NB4 (cell line): Measurements from ENCODE around the gene LHX1.

ENCODE experiments used
- DNase-seq: peaks from one replicate; pipeline ENCODE4 v3.0.0; 2010; ENCODE audit warnings: low read depth
- H3K4me3 ChIP-seq: one replicate; pipeline ENCODE4 v1.5.1; 2011; ENCODE audit warnings: mild to moderate bottlenecking, low read depth, low read length, moderate library complexity
- MYC ChIP-seq: IDR thresholded peaks from 2 replicates; pipeline ENCODE4 v1.6.1; 2011; ENCODE audit warnings: low read depth, low read length
- POLR2A ChIP-seq: IDR thresholded peaks from 2 replicates; pipeline ENCODE4 v1.6.1; 2011; ENCODE audit warnings: mild to moderate bottlenecking; ENCODE audit not compliant: insufficient read length; ENCODE audit errors: extremely low read depth
- TF ChIP-seq, protein P1 (sequence below): IDR thresholded peaks from one replicate; pipeline ENCODE4 v1.5.1; 2012; ENCODE audit warnings: low read depth, low read length
- TF ChIP-seq, protein P2 (sequence below): IDR thresholded peaks from 2 replicates; pipeline ENCODE4 v1.6.1; 2011; ENCODE audit warnings: low read depth, low read length

The LHX1 gene

DNA sequence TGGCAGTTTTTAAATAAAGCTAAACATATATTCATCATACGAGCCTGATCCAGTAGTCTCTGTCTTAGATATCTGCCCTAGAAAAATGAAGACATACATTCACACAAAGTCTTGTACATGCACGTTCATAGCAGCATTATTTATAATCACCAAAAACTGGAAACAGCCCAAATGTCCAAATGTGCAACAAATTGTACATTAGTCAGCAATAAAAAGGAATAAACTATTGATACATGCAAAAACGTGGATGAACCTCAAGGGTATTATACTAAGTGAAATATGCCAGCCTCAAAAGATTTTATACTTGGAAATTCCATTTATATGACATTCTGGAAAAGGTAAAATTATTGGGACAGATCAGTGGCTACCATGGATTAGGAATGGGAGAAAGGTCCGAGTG lies 34.2 kb downstream of the LHX1 start:
- no peak for DNase-seq
- TF ChIP-seq POLR2A (no peak), MYC (no peak)
- TF ChIP-seq, protein P1, sequence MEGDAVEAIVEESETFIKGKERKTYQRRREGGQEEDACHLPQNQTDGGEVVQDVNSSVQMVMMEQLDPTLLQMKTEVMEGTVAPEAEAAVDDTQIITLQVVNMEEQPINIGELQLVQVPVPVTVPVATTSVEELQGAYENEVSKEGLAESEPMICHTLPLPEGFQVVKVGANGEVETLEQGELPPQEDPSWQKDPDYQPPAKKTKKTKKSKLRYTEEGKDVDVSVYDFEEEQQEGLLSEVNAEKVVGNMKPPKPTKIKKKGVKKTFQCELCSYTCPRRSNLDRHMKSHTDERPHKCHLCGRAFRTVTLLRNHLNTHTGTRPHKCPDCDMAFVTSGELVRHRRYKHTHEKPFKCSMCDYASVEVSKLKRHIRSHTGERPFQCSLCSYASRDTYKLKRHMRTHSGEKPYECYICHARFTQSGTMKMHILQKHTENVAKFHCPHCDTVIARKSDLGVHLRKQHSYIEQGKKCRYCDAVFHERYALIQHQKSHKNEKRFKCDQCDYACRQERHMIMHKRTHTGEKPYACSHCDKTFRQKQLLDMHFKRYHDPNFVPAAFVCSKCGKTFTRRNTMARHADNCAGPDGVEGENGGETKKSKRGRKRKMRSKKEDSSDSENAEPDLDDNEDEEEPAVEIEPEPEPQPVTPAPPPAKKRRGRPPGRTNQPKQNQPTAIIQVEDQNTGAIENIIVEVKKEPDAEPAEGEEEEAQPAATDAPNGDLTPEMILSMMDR: no peak
- TF ChIP-seq, protein P2, sequence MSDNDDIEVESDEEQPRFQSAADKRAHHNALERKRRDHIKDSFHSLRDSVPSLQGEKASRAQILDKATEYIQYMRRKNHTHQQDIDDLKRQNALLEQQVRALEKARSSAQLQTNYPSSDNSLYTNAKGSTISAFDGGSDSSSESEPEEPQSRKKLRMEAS: no peak
- H3K4me3 ChIP-seq: no peak overlapping the region

DNA sequence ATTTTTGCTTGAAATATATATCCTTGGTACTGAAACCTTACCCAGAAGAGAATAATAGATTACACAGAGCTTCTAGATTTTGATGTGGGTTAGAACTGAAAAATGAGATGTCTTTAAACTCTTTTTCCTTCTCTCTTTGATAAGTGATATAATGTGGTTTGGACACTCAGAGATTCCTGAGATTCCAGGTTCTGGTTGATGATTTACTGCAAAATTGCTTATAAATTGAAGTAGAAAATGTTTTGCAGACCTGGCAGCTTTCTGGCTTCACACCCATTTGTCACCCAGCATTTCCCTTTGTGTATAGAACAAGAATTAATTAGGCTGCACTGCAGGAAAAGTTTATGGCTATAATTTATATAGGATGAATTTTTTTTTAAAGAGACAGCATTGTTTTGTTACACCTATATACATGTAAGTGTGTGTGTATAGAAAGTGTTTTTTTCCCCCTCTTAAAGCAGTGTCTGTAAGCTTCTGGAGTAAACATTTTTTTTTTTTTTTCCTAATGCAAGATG lies 35.0 kb downstream of the LHX1 start:
- no peak overlapping the region for H3K4me3 ChIP-seq
- TF ChIP-seq, protein P2: no peak
- no peak for TF ChIP-seq MYC
- TF ChIP-seq, protein P1: no peak
- no peak for TF ChIP-seq POLR2A
- DNase-seq: no peak

DNA sequence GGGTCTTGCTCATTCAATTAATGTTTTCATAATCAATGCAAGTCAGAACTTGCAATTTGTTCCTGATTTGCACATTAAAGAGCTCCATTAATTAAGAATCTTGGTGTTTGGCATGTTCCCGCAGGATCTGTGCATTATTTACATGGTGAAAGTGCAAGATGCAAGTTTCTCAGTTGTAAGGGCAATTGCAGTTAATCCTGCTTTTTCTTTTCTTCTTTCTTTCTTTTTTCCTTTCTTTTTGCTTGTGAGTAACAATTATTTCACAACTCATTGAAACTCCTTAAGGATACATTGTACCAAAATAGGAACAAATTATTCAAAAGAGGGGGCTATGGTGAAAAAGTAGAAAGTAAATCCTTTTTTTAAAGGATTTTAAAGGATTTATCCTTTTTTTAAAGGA lies 35.6 kb downstream of the LHX1 start:
- TF ChIP-seq, protein P2: no peak
- no peak for DNase-seq
- H3K4me3 ChIP-seq: no peak overlapping the region

DNA sequence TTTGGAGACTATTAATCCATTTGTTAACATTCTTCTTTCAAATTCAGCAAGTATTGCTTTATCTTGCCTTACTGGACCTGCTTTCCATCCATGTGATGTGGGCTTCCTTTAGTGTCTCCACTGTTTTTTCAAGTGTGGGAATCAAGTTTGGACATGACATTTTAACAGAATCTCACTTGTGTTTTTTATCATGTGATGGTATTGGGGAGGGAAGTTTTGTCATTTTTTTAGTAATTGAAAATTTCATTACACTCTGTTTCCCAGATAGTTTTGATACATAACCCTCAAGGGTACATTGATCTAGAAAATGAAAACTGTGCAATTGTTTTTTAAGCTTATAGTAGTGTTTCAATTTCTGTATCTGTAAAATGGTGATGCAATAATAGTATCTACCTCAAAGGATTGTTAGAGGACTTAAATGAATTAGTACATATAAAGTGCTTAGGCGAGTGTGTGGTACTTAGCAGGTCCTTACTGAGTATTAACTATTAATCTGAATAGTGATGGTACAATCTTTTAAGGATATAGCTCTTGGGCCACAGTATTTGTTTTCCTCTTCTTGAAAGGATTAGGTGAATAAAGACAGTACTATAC lies 38.7 kb downstream of the LHX1 start:
- no peak for DNase-seq
- TF ChIP-seq, protein P1: no peak
- TF ChIP-seq MYC (no peak), POLR2A (no peak)
- TF ChIP-seq, protein P2: no peak
- H3K4me3 ChIP-seq: no peak overlapping the region

DNA sequence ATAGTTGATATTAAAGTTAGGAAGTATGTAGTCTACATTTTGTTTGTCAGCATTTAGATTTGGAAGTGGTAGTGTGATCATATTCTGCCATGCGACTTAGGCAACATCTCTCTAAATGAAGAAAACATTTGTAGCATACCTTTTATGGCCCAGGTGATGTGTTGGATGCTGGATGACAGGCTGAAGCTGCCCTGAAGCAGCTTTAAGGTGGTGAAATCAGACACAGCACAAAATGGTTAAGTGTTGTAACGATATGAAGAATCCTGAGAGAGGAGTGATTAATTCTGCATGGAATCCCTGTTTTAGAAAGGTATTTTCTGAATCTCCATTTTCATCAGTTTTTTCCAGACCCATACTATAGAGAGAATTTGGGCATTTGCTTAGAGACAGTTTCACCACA lies 39.8 kb downstream of the LHX1 start:
- DNase-seq: no peak
- TF ChIP-seq MYC: no peak
- H3K4me3 ChIP-seq: no peak overlapping the region

DNA sequence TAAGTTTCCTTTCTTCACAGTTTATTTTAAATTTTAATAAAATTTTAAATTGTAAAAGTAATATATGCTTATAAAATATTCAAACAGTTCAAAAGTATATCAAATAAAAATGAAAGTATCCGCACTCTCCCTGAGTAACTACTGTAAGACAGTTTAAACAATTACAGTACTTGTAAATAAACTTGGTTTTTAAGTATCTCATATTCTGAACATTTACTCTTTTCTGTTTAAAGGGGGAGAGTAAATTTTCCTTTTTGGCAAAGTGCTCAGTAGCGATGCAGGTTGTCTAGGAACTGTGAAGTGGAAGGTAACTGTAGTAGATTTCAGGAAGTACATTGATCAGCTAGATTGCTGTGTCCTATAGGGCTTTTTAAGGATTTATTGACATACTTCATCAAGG lies 40.3 kb downstream of the LHX1 start:
- TF ChIP-seq, protein P1: no peak
- TF ChIP-seq, protein P2: no peak
- TF ChIP-seq MYC (no peak), POLR2A (no peak)
- H3K4me3 ChIP-seq: no peak overlapping the region
- no peak for DNase-seq
